ENCODE data around the gene PICALM. TPM values are rescaled to one million over a fixed set of nuclear protein-coding genes. Genes with fewer than 3 reads are reported as not detected.

PICALM gene
- total and polyA plus RNA-seq, 9 of the 15 experiments (the other 6 are each of a cell fraction or from before 2014, with no cell fraction given): 41.3 to 990 (median 309) TPM

GRCh38 chr11:86041975-86042378 lies 26.9 kb downstream of the PICALM start (continued):
- TF ChIP-seq CTCF (IDR thresholded peaks at IDR 0.05 in 2 of 3, conservative IDR thresholded peaks at IDR 0.05 in 1 of 3; ENCODE audit: insufficient read depth in 2 of 3, low read depth in 1 of 3, low read length in 3 of 3) (peak; percentile 69 to 89 (median 78)), CUX1 (CRISPR knock-in tag; IDR thresholded peaks at IDR 0.05) (no peak), JUN (IDR thresholded peaks at IDR 0.05; ENCODE audit: borderline replicate concordance, low read depth, low read length) (no peak), JUN (CRISPR knock-in tag; IDR thresholded peaks at IDR 0.05; ENCODE audit: borderline replicate concordance) (no peak), ZNF121 (CRISPR knock-in tag; conservative IDR thresholded peaks at IDR 0.05) (no peak), REST (IDR thresholded peaks at IDR 0.05; ENCODE audit: borderline replicate concordance) (peak; percentile 67), REST (CRISPR knock-in tag; IDR thresholded peaks at IDR 0.05; ENCODE audit: low read depth) (no peak), YY1 (IDR thresholded peaks at IDR 0.05; ENCODE audit: borderline replicate concordance in 1 of 3, control insufficient read depth in 1 of 3, extremely low read depth in 1 of 3, insufficient read depth in 3 of 3, insufficient read length in 1 of 3, insufficient replicate concordance in 2 of 3, low read depth in 1 of 3, low read length in 2 of 3) (no peak), CGGBP1 (CRISPR knock-in tag; IDR thresholded peaks at IDR 0.05) (no peak), ZNF12 (CRISPR knock-in tag; IDR thresholded peaks at IDR 0.05) (no peak), MEIS2 (IDR thresholded peaks at IDR 0.05; ENCODE audit: partially characterized antibody) (no peak), HOXB6 (CRISPR knock-in tag; IDR thresholded peaks at IDR 0.05; ENCODE audit: borderline replicate concordance) (no peak)

Measured in K562 (cell line).